ENCODE data around the gene SLC35E4. TPM values are rescaled to one million over a fixed set of nuclear protein-coding genes. Genes with fewer than 3 reads are reported as not detected.
A peak's percentile ranks its signal among the peaks of the same experiment; 100 is the strongest.
"Not testable (repeated sequence)": the region's sequence is repeated elsewhere in the genome, so short reads cannot be mapped to it uniquely, and the experiment has no call there.

Gene SLC35E4
- polyA plus RNA-seq, 6 donors from 2014 or later, result 0.09 to 0.45 (median 0.33) TPM; not detected in 1

DNA sequence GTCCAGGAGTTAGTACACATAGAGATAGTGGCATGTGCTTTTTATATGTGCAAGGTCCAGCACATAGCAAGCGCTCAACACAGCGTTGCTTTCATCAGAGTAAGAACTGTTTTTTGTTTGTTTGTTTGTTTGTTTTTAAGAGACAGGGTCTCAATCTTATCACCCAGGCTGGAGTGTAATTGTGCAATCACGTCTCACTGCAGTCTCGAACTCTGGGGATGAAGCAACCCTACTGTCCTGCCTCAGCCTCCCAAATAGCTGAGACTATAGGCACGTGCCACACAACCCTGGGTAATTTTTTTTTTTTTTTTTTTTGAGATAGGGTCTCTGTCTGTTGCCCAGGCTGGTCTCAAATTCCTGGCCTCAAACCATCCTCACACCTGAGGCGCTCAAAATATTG, 17.8 kb upstream of the SLC35E4 start:
- no peak overlapping the region for H3K27ac Mint-ChIP-seq
- peak overlapping the region in 1 of 8 donors; percentile 29 for H3K4me3 Mint-ChIP-seq
- ATAC-seq (ENCODE audit: low read depth in 2 of 2) (no peak), DNase-seq (no peak)
- peaks cover 3 to 28% (median 25%) of the 10 kb centered on the region in 3 donors for H3K27me3 Mint-ChIP-seq
- no peaks in the 10 kb centered on the region for H3K4me1 Mint-ChIP-seq
- no peaks in the 10 kb centered on the region for H3K9me3 Mint-ChIP-seq
- H3K36me3 Mint-ChIP-seq, result no peaks in the 10 kb centered on the region

DNA sequence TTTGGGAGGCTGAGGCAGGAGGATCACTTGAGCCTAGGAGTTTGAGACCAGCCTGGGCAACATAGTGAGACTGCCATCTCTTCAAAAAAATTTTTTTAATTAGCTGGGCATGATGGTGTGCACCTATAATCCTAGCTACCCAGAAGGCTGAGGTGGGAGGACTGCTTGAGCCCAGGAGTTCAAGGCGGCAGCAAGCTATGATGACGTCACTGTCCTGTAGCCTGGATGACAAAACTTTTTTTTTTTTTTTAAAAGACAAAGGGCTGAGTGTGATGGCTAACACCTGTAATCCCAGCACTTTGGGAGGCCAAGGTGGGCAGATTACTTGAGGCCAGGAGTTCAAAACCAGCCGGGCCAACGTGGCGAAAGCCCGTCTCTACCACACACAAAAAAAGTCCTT, 15.7 kb upstream of the SLC35E4 start:
- not testable (repeated sequence) for H3K4me3 Mint-ChIP-seq; ATAC-seq (ENCODE audit: low read depth in 2 of 2); DNase-seq; H3K4me1 Mint-ChIP-seq; H3K36me3 Mint-ChIP-seq; H3K9me3 Mint-ChIP-seq; H3K27ac Mint-ChIP-seq
- peaks cover 3 to 25% (median 19%) of the 10 kb centered on the region in 3 donors for H3K27me3 Mint-ChIP-seq

DNA sequence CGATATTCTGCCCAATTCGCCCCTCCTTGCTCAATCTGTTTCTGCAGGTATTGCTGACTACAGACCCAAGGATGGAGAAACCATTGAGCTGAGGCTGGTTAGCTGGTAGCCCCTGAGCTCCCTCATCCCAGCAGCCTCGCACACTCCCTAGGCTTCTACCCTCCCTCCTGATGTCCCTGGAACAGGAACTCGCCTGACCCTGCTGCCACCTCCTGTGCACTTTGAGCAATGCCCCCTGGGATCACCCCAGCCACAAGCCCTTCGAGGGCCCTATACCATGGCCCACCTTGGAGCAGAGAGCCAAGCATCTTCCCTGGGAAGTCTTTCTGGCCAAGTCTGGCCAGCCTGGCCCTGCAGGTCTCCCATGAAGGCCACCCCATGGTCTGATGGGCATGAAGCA, 9.2 kb upstream of the SLC35E4 start:
- ATAC-seq (ENCODE audit: low read depth in 2 of 2) (no peak), DNase-seq (no peak)
- no peaks in the 10 kb centered on the region for H3K9me3 Mint-ChIP-seq
- H3K4me1 Mint-ChIP-seq, result no peaks in the 10 kb centered on the region
- no peak overlapping the region for H3K4me3 Mint-ChIP-seq
- H3K27ac Mint-ChIP-seq, result no peak overlapping the region
- H3K27me3 Mint-ChIP-seq, result peaks cover 0 to 10% (median 8%) of the 10 kb centered on the region in 3 donors
- H3K36me3 Mint-ChIP-seq, result no peaks in the 10 kb centered on the region

DNA sequence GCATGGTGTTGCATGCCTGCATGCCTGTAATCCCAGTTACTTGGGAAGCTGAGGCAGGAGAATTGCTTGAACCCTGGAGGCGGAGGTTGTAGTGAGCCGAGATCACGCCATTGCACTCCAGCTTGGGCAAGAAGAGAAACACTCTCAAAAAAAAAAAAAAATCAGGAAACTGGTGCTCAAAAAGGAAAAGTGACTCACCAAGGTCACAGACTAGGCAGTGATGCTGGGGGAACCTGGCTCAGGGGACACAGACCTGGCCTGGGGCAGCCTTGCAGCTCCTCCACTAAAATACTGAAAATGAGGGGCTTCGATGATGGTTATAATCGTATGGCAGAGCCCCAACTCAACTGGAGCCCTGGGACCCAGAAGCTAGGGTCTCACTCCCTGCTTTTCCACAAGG, 8.1 kb upstream of the SLC35E4 start:
- ATAC-seq (ENCODE audit: low read depth in 2 of 2) (no peak), DNase-seq (no peak)
- Mint-ChIP-seq H3K27ac (no peak overlapping the region), H3K9me3 (no peaks in the 10 kb centered on the region), H3K4me3 (no peak overlapping the region), H3K27me3 (peaks cover 0 to 4% (median 0%) of the 10 kb centered on the region in 3 donors), H3K4me1 (no peaks in the 10 kb centered on the region), H3K36me3 (no peaks in the 10 kb centered on the region)

DNA sequence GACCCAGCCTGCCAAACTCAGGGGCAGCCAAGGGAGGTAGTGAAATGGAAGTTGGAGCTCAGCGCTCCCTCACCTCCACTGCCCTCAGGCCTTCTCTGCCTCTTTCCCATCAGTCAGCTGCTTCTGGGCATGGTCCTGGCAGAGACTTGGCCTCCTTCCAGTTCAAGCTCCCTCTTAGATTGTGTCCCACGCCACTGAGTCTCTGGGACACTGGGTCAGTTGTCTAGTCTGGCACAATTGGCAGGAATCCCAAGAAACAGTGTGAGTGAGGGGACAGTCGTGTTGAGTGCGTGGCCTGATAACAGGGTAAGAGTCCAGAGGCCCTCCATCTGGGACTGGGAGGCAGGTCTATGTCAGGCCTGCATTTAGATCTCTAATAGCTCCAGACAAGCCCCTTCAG, 7.1 kb upstream of the SLC35E4 start:
- Mint-ChIP-seq H3K9me3 (no peaks in the 10 kb centered on the region), H3K4me1 (no peaks in the 10 kb centered on the region), H3K36me3 (no peaks in the 10 kb centered on the region), H3K27me3 (peaks cover 0 to 4% (median 0%) of the 10 kb centered on the region in 3 donors), H3K27ac (no peak overlapping the region), H3K4me3 (no peak overlapping the region)
- DNase-seq, result no peak
- no peak for ATAC-seq (ENCODE audit: low read depth in 2 of 2)

DNA sequence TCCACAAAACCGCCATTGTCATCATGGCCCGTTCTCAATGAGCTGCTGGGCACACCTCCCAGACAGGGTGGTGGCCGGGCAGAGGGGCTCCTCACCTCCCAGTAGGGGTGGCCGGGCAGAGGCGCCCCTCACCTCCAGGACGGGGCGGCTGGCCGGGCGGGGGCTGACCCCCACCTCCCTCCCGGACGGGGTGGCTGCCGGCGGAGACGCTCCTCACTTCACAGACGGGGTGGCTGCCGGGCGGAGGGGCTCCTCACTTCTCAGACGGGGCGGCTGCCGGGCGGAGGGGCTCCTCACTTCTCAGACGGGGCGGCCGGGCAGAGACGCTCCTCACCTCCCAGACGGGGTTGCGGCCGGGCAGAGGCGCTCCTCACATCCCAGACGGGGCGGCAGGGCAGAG, 4.1 kb upstream of the SLC35E4 start:
- not testable (repeated sequence) for H3K9me3 Mint-ChIP-seq; DNase-seq; H3K4me3 Mint-ChIP-seq; H3K27ac Mint-ChIP-seq; ATAC-seq (ENCODE audit: low read depth in 2 of 2); H3K27me3 Mint-ChIP-seq; H3K36me3 Mint-ChIP-seq
- peaks cover 17 to 20% (median 18%) of the 10 kb centered on the region in 3 donors for H3K4me1 Mint-ChIP-seq

DNA sequence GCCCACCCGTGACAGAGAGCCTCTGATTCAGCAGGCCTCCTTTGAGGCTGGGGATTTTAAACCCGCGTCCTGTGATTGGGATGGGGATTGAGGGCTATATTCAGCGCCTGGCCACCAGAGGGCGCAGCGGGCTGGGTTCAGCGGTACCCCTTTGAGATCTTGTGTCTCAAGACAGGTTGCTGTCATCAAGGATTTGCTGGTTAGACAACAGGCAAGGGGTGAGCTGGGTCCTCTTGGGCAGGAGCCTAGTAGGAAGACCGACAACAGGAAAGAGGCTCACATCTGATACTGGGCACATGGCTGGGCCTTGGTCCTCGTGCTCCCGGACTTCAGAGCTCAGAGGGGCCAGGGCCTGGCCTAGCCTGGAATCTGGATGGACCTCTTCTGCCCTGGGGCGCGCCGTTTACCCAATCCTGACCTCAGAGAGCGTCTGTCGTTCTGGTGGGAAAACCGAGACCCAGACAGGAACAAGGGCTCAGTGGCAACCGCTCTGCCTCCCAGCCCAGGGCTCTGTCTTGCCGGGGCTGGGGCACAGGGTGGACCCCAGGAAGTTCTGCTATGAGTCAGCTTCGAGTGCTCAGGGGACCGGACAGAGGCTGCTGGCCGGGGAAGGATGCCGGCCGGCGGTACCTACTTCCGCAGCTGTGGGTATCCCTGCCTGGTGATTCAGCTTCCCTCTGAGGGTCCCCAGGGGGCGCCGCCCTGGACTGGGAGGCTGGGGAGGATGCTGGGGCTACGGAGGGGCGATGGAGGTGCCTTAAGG, 929 bp upstream of the SLC35E4 start:
- Mint-ChIP-seq H3K4me3 (peak overlapping the region; percentile 86 to 92 (median 90)), H3K27me3 (no peaks in the 10 kb centered on the region), H3K9me3 (no peaks in the 10 kb centered on the region), H3K4me1 (peaks cover 17 to 25% (median 18%) of the 10 kb centered on the region in 3 donors), H3K27ac (peak overlapping the region; percentile 88 to 98 (median 92)), H3K36me3 (no peaks in the 10 kb centered on the region)
- ATAC-seq (ENCODE audit: low read depth in 2 of 2) (peak; percentile 68 to 69), DNase-seq (peak; percentile 83)

DNA sequence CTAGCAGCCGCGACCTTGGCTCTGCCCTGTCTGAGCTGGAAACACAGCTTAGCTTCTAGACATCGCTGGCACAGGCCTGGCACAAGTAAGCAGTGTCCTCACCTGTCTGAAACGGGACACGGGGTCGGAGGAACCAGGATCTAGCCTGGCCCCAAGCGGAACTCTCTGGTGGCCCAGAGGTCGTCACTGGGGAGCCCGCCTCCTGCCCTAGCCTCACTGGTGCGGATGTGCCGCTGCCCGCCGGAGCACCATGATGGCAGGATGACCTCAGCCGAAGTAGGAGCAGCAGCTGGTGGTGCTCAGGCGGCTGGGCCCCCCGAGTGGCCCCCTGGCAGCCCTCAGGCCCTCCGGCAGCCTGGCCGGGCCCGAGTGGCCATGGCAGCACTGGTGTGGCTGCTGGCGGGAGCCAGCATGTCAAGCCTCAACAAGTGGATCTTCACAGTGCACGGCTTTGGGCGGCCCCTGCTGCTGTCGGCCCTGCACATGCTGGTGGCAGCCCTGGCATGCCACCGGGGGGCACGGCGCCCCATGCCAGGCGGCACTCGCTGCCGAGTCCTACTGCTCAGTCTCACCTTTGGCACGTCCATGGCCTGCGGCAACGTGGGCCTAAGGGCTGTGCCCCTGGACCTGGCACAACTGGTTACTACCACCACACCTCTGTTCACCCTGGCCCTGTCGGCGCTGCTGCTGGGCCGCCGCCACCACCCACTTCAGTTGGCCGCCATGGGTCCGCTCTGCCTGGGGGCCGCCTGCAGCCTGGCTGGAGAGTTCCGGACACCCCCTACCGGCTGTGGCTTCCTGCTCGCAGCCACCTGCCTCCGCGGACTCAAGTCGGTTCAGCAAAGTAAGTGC, 871 bp downstream of the SLC35E4 start:
- ATAC-seq (ENCODE audit: low read depth in 2 of 2) (no peak), DNase-seq (peak; percentile 2)
- H3K4me1 Mint-ChIP-seq, result peaks cover 17 to 25% (median 18%) of the 10 kb centered on the region in 3 donors
- H3K27ac Mint-ChIP-seq, result peak overlapping the region in 3 of 6 donors; percentile 19 to 84 (median 27)
- no peaks in the 10 kb centered on the region for H3K9me3 Mint-ChIP-seq
- no peaks in the 10 kb centered on the region for H3K27me3 Mint-ChIP-seq
- peak overlapping the region; percentile 83 to 92 (median 88) for H3K4me3 Mint-ChIP-seq
- H3K36me3 Mint-ChIP-seq, result no peaks in the 10 kb centered on the region

DNA sequence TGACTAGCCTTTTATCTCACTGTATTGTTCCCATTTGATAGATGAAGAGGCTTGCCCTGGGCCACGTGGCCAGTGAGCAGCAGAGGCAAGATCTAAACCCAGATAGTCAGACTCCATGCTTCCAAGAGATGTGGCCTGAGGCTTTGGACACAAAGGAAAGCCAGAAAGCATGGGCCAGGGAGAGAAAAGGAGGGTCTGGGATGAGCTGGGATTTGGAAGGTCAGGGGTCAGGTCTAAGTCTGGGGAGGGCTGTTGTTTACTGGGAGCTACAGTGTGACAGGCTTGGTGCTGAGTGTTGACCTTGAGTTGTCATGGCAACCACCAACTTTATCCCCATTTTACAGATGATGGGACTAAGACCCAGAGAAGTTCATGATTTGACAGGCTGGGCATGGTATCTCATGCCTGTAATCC, 2.1 kb downstream of the SLC35E4 start:
- Mint-ChIP-seq H3K9me3 (no peaks in the 10 kb centered on the region), H3K4me1 (peaks cover 17 to 25% (median 18%) of the 10 kb centered on the region in 3 donors), H3K4me3 (peak overlapping the region in 5 of 8 donors; percentile 41 to 53 (median 49)), H3K36me3 (no peaks in the 10 kb centered on the region), H3K27ac (no peak overlapping the region), H3K27me3 (no peaks in the 10 kb centered on the region)
- ATAC-seq (ENCODE audit: low read depth in 2 of 2), result no peak
- no peak for DNase-seq

DNA sequence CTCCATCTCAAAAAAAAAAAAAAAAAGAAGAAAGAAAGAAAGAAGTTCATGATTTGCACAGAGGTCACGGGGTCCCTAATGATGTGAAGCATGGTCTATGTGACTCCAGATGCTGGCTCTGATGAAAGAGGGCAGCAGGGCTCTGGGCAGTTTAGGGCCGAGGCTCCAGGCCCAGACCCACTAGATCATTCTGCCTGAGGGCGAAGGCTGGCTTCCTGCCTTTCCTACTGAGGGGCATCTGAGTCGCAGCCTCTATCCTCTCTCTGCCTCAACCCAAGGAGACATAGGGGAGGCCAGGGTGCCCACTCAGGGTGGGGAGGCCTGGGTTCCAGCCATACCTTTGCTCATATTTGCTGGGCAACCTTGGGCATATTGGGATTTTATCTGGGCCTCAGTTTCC, 4.8 kb downstream of the SLC35E4 start:
- DNase-seq (no peak), ATAC-seq (ENCODE audit: low read depth in 2 of 2) (no peak)
- Mint-ChIP-seq H3K9me3 (no peaks in the 10 kb centered on the region), H3K36me3 (no peaks in the 10 kb centered on the region), H3K27me3 (no peaks in the 10 kb centered on the region), H3K4me1 (peaks cover 5 to 14% (median 7%) of the 10 kb centered on the region in 3 donors), H3K27ac (no peak overlapping the region), H3K4me3 (no peak overlapping the region)

DNA sequence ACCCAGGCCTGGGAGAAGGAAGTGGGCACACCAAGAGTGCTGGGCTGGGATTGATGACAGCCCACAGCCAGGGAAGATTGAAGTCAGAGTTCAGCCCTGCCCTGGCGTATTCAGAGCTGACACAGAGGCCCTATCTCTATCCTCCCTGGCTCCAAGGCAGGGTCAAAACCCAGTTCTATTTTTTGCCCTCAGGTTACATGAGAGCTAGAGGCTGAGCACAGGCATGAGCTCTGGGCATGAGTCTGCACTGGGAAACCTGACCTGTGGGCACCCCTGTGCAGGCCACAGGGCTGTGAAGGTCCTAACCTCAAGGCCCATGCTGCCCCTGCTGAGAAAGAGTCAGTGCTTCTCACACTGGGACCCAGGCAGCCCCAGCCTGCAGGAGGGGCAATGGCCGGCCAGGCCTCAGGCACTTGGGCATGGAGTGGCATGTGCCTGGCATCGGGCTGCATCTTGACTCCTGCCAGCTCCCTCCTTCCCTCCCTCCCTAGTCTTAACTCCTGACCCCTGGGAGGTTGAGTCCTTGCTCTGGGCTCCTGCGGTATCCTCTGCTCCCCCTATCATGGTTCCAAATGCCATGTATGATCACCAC, 5.4 kb downstream of the SLC35E4 start:
- Mint-ChIP-seq H3K9me3 (no peaks in the 10 kb centered on the region), H3K4me3 (no peak overlapping the region), H3K27ac (no peak overlapping the region), H3K4me1 (peaks cover 2 to 8% (median 3%) of the 10 kb centered on the region in 3 donors), H3K27me3 (no peaks in the 10 kb centered on the region), H3K36me3 (no peaks in the 10 kb centered on the region)
- DNase-seq (no peak), ATAC-seq (ENCODE audit: low read depth in 2 of 2) (no peak)

DNA sequence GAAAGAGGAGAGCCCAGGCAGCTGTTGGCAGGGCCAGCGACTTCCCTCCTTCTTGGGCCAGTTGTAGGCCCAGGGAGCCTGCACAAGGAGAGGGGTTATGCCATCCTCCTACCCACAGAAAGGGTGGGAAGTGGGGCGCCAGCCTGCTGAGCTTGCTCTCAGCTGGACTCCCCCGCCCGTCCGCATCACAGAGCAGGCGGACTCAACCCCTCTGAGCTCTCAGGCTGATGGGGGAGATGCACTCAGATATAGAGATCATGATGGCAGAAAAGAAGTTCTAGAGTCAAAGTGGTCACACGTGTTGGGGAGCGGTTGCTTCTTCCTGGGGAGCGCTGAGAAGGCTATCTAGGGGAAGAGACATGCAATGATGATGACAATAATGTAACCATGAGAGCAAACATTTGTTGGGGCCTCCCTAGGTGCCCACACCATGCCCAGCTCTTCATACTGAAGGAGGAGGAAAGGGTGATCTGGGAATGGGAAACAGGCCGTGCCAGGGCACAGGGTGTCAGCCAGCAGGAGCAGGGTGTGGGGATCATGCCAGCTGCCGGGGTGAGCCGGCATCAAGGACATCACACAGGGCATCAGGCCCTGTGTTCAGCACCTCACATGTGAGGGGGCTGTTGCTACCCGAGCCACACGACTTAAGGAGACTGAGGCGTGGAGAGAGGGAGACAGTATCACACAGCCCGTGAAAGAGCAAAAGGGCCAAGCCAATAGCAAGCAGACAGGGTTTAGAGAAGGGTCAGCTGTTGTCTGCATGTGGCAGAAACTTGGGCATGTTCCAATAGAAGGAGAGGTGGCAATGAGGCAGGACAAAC, 7.7 kb downstream of the SLC35E4 start:
- peak overlapping the region in 1 of 6 donors; percentile 81 for H3K27ac Mint-ChIP-seq

More for the DNA sequence above, 7.7 kb downstream of the SLC35E4 start:
- ATAC-seq (ENCODE audit: low read depth in 2 of 2), result no peak
- Mint-ChIP-seq H3K36me3 (no peaks in the 10 kb centered on the region), H3K9me3 (no peaks in the 10 kb centered on the region), H3K4me1 (peaks cover 0 to 4% (median 0%) of the 10 kb centered on the region in 3 donors), H3K27me3 (no peaks in the 10 kb centered on the region), H3K4me3 (no peak overlapping the region)
- DNase-seq, result no peak
